Measurements from ENCODE around the gene SKI. TPM values are rescaled to one million over a fixed set of nuclear protein-coding genes. Genes with fewer than 3 reads are reported as not detected.

SKI gene
- total RNA-seq, 6 experiments from 2014 or later = 23.7 to 84.8 (median 31.4) TPM

GRCh38 chr1:2251363-2251762 is 23.2 kb downstream of the SKI start:
- no peaks in the 10 kb centered on the region for H3K9me3 ChIP-seq
- H3K27me3 ChIP-seq = no peaks in the 10 kb centered on the region
- peaks cover 0 to 69% (median 30%) of the 10 kb centered on the region in 4 donors for H3K4me1 ChIP-seq
- peak overlapping the region; percentile 27 to 86 (median 28) for H3K27ac ChIP-seq
- 37% methylated on average over 9 of the region's 14 CpGs for WGBS (ENCODE audit: insufficient coverage, low coverage, low lambda C conversion rate, missing lambda C conversion rate)
- no peak for TF ChIP-seq CTCF (IDR thresholded peaks at IDR 0.05)
- TF ChIP-seq POLR2A (IDR thresholded peaks at IDR 0.05) = no peak
- DNase-seq (no peak), ATAC-seq (no peak)
- H3K4me3 ChIP-seq = peak overlapping the region in 2 of 3 donors; percentile 24 to 38
- intact Hi-C loops (cut with DNase I) = no loop called here
- no peaks in the 10 kb centered on the region for H3K36me3 ChIP-seq

GRCh38 chr1:2251786-2252185 is 23.7 kb downstream of the SKI start:
- Histone ChIP-seq H3K27ac (peak overlapping the region in 2 of 3 donors; percentile 27 to 86), H3K4me3 (peak overlapping the region in 1 of 3 donors; percentile 38), H3K9me3 (no peaks in the 10 kb centered on the region), H3K4me1 (peaks cover 0 to 65% (median 28%) of the 10 kb centered on the region in 4 donors), H3K36me3 (no peaks in the 10 kb centered on the region), H3K27me3 (no peaks in the 10 kb centered on the region)
- intact Hi-C loops (cut with DNase I) = no loop called here
- ATAC-seq = peak; percentile 23 to 52 (median 39)
- peak; percentile 75 to 91 (median 87) for DNase-seq
- 19% methylated on average over 9 of the region's 17 CpGs for WGBS (ENCODE audit: insufficient coverage, low coverage, low lambda C conversion rate, missing lambda C conversion rate)
- no peak for TF ChIP-seq POLR2A (IDR thresholded peaks at IDR 0.05)

- no peaks in the 10 kb centered on the region for H3K36me3 ChIP-seq
- H3K4me3 ChIP-seq = no peak overlapping the region
- H3K4me1 ChIP-seq = peaks cover 0 to 61% (median 24%) of the 10 kb centered on the region in 4 donors
- H3K9me3 ChIP-seq = no peaks in the 10 kb centered on the region
- intact Hi-C loops (cut with DNase I) = no loop called here
- 93% methylated on average over 7 of the region's 17 CpGs for WGBS (ENCODE audit: insufficient coverage, low coverage, low lambda C conversion rate, missing lambda C conversion rate)
- ATAC-seq = no peak
- no peak for DNase-seq
- no peaks in the 10 kb centered on the region for H3K27me3 ChIP-seq
- H3K27ac ChIP-seq = no peak overlapping the region
- no peak for TF ChIP-seq POLR2A (IDR thresholded peaks at IDR 0.05)
- no peak for TF ChIP-seq CTCF (IDR thresholded peaks at IDR 0.05)
Observed at GRCh38 chr1:2252423-2252822, 24.3 kb downstream of the SKI start.

GRCh38 chr1:2253036-2253796 is 25.1 kb downstream of the SKI start:
- DNase-seq (no peak), ATAC-seq (no peak)
- intact Hi-C loops (cut with DNase I) = no loop called here
- no peaks in the 10 kb centered on the region for H3K36me3 ChIP-seq
- H3K4me1 ChIP-seq = peaks cover 0 to 58% (median 21%) of the 10 kb centered on the region in 4 donors
- no peaks in the 10 kb centered on the region for H3K9me3 ChIP-seq
- TF ChIP-seq CTCF (IDR thresholded peaks at IDR 0.05) (no peak), POLR2A (IDR thresholded peaks at IDR 0.05) (no peak)
- H3K4me3 ChIP-seq = no peak overlapping the region
- no peak overlapping the region for H3K27ac ChIP-seq
- 67% methylated on average over 1 of the region's 20 CpGs for WGBS (ENCODE audit: insufficient coverage, low coverage, low lambda C conversion rate, missing lambda C conversion rate)
- H3K27me3 ChIP-seq = no peaks in the 10 kb centered on the region

GRCh38 chr1:2253797-2254480 is 25.8 kb downstream of the SKI start:
- ATAC-seq = no peak
- WGBS (ENCODE audit: insufficient coverage, low coverage, low lambda C conversion rate, missing lambda C conversion rate) = 95% methylated on average over 4 of the region's 23 CpGs
- no peaks in the 10 kb centered on the region for H3K27me3 ChIP-seq
- no peak overlapping the region for H3K4me3 ChIP-seq
- peaks cover 0 to 52% (median 20%) of the 10 kb centered on the region in 4 donors for H3K4me1 ChIP-seq
- intact Hi-C loops (cut with DNase I) = no loop called here
- H3K27ac ChIP-seq = no peak overlapping the region
- TF ChIP-seq POLR2A (IDR thresholded peaks at IDR 0.05) = no peak
- no peak for TF ChIP-seq CTCF (IDR thresholded peaks at IDR 0.05)
- no peaks in the 10 kb centered on the region for H3K36me3 ChIP-seq
- no peak for DNase-seq
- H3K9me3 ChIP-seq = no peaks in the 10 kb centered on the region
